Fibroblast of lung (primary cell): ENCODE results near the gene TRPV2.

Experiments
- EZH2 ChIP-seq: IDR thresholded peaks from 2 replicates; pipeline ENCODE4 v1.5.1; 2012; ENCODE audit warnings: low read length, control low read depth, mild to moderate bottlenecking; ENCODE audit errors: missing control alignments
- TF ChIP-seq, protein P1 (sequence below), 2 donors: IDR thresholded peaks in 1 of 2; conservative IDR thresholded peaks in 1 of 2; 1 replicate in 1 of 2; 2 replicates in 1 of 2; pipeline ENCODE4 v1.5.1; 2011 to 2012; ENCODE audit warnings: low read length in 2 of 2, control low read depth in 1 of 2, inconsistent platforms in 1 of 2, low read depth in 1 of 2, mild to moderate bottlenecking in 1 of 2

DNA sequence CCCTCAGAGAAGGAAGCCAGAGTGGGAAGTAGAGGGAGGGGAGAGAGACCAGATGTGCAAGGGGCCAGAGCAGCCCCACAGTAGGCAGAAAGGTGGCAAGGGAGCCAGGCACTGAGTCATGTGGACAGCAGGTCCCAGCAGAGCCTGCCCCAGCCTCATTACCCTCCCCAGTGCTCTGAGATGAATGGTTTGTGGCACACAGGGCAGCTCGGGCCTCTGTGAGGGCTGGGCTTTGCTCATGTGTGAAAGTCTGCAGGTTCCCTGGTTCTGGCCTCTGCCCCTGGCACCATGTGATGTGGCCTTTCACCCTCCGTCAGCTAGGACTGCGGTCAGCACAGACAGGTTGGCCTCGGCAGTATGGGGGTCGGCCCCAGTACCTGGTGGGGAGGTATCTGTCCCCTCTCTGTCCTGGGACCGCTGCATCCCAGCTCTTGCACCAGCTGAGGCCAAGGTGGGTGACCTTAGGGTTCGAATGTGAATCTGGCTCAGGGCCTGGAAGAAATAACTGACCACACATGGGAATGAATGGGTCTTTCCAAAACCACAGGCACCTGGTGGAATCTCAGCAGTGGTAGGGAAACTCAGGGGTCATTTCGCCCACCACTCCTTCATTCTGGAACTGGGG lies 67.8 kb downstream of the TRPV2 start:
- TF ChIP-seq, protein P1, sequence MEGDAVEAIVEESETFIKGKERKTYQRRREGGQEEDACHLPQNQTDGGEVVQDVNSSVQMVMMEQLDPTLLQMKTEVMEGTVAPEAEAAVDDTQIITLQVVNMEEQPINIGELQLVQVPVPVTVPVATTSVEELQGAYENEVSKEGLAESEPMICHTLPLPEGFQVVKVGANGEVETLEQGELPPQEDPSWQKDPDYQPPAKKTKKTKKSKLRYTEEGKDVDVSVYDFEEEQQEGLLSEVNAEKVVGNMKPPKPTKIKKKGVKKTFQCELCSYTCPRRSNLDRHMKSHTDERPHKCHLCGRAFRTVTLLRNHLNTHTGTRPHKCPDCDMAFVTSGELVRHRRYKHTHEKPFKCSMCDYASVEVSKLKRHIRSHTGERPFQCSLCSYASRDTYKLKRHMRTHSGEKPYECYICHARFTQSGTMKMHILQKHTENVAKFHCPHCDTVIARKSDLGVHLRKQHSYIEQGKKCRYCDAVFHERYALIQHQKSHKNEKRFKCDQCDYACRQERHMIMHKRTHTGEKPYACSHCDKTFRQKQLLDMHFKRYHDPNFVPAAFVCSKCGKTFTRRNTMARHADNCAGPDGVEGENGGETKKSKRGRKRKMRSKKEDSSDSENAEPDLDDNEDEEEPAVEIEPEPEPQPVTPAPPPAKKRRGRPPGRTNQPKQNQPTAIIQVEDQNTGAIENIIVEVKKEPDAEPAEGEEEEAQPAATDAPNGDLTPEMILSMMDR (conservative IDR thresholded peaks at IDR 0.05 in 1 of 2, IDR thresholded peaks at IDR 0.05 in 1 of 2; ENCODE audit: low read depth in 1 of 2, low read length in 2 of 2): no peak
- no peak for TF ChIP-seq EZH2
